Right atrium auricular region (tissue), 2 donors: ENCODE measurements around the gene PRSS33. TPM values are rescaled to one million over a fixed set of nuclear protein-coding genes. Genes with fewer than 3 reads are reported as not detected.

Source experiments
- DNase-seq: peaks from one replicate; pipeline ENCODE4 v3.0.0-alpha.2; 2019; ENCODE audit warnings: low spot score
- H3K27ac ChIP-seq, 2 donors: fragments of 200-600 bp; sonication (generic); 1 replicate in 1 of 2; 2 replicates in 1 of 2; pipeline ENCODE4 v1.5.1; 2016 to 2019
- H3K27me3 ChIP-seq, 2 donors: fragments of 200-600 bp; sonication (generic); one replicate each; pipeline versions ENCODE4 v1.5.1 to v1.6.0; 2017 to 2019
- H3K36me3 ChIP-seq: fragments of 200-600 bp; sonication (generic); one replicate; pipeline ENCODE4 v1.5.1; 2016
- H3K4me1 ChIP-seq, 2 donors: fragments of 200-600 bp; sonication (generic); one replicate each; pipeline versions ENCODE4 v1.5.1 to v1.6.0; 2017 to 2019
- H3K4me3 ChIP-seq, 2 donors: fragments of 200-600 bp; sonication (generic); 1 replicate in 1 of 2; 2 replicates in 1 of 2; pipeline ENCODE4 v1.5.1; 2017 to 2019; ENCODE audit warnings: mild to moderate bottlenecking in 1 of 2, moderate library complexity in 1 of 2
- H3K9me3 ChIP-seq, 2 donors: fragments of 200-600 bp; sonication (generic); one replicate each; pipeline ENCODE4 v1.5.1; 2019
- CTCF ChIP-seq, 2 donors: fragments of 200-600 bp; sonication (generic); IDR thresholded peaks; one replicate each; pipeline ENCODE4 v1.5.1; 2019; ENCODE audit warnings: antibody characterized with exemption in 2 of 2
- total RNA-seq, 2 donors: library from RNA; depleted of rRNA; stranded (reverse); fragments of >200 nt; gene quantifications; one replicate each; pipeline ENCODE4 v1.1.0, GENCODE V29; 2016

PRSS33 gene
- total RNA-seq, 2 donors from 2014 or later = not detected

- no peak for DNase-seq
- TF ChIP-seq CTCF (IDR thresholded peaks at IDR 0.05) = no peak
- Histone ChIP-seq H3K27me3 (peaks cover 0 to 5% of the 10 kb centered on the region in 2 donors), H3K36me3 (no peaks in the 10 kb centered on the region), H3K9me3 (no peaks in the 10 kb centered on the region), H3K27ac (no peak overlapping the region), H3K4me1 (no peaks in the 10 kb centered on the region), H3K4me3 (no peak overlapping the region)
These were observed 28.0 kb upstream of the PRSS33 start for GRCh38 chr16:2815299-2815771.

GRCh38 chr16:2814551-2815298 is 27.4 kb upstream of the PRSS33 start:
- no peak for DNase-seq
- Histone ChIP-seq H3K27me3 (peaks cover 0 to 5% of the 10 kb centered on the region in 2 donors), H3K36me3 (no peaks in the 10 kb centered on the region), H3K4me3 (no peak overlapping the region), H3K9me3 (no peaks in the 10 kb centered on the region), H3K27ac (no peak overlapping the region), H3K4me1 (no peaks in the 10 kb centered on the region)
- no peak for TF ChIP-seq CTCF (IDR thresholded peaks at IDR 0.05)

- Histone ChIP-seq H3K27ac (no peak overlapping the region), H3K36me3 (no peaks in the 10 kb centered on the region), H3K4me3 (no peak overlapping the region), H3K27me3 (peaks cover 0 to 3% of the 10 kb centered on the region in 2 donors), H3K4me1 (no peaks in the 10 kb centered on the region), H3K9me3 (no peaks in the 10 kb centered on the region)
- no peak for DNase-seq
- TF ChIP-seq CTCF (IDR thresholded peaks at IDR 0.05) = no peak
These were observed 26.4 kb upstream of the PRSS33 start for GRCh38 chr16:2813771-2814221.

- DNase-seq = no peak
- H3K27me3 ChIP-seq = no peaks in the 10 kb centered on the region
- no peak overlapping the region for H3K4me3 ChIP-seq
- H3K4me1 ChIP-seq = no peaks in the 10 kb centered on the region
- no peaks in the 10 kb centered on the region for H3K9me3 ChIP-seq
- no peaks in the 10 kb centered on the region for H3K36me3 ChIP-seq
- no peak for TF ChIP-seq CTCF (IDR thresholded peaks at IDR 0.05)
- H3K27ac ChIP-seq = no peak overlapping the region
These were observed 24.5 kb upstream of the PRSS33 start for GRCh38 chr16:2811703-2812471.

- no peaks in the 10 kb centered on the region for H3K36me3 ChIP-seq
- H3K27ac ChIP-seq = no peak overlapping the region
- no peaks in the 10 kb centered on the region for H3K27me3 ChIP-seq
- H3K4me3 ChIP-seq = no peak overlapping the region
- no peaks in the 10 kb centered on the region for H3K4me1 ChIP-seq
- no peaks in the 10 kb centered on the region for H3K9me3 ChIP-seq
- no peak for DNase-seq
- no peak for TF ChIP-seq CTCF (IDR thresholded peaks at IDR 0.05)
These were observed 23.3 kb upstream of the PRSS33 start for GRCh38 chr16:2810651-2811050.
